K562 (cell line): ENCODE measurements around the gene COG2. TPM values are rescaled to one million over a fixed set of nuclear protein-coding genes. Genes with fewer than 3 reads are reported as not detected.

Experiments used
- ATAC-seq: fragments of 200-7000 bp; cut with Tn5 transposase; 3 replicates; pipeline ENCODE4 v1.9.1; 2020; ENCODE audit warnings: moderate library complexity
- BruUV-seq: library from RNA; stranded (reverse); fragments of 400-500 nt; replicated peaks from 2 replicates; lab custom pipeline; 2021; lab: Mats Ljungman, UMichigan
- CTCF ChIA-PET: fragments of 300-600 bp; formaldehyde crosslinking; extraction: SDS; loops from one replicate; lab custom pipeline; 2021; ENCODE audit warnings: low intra/inter-chr PET ratio; lab: Yijun Ruan, JAX
- POLR2A ChIA-PET: fragments of 300-600, 350-650 bp; sonication (Branson Sonifier 250); formaldehyde crosslinking; extraction: SDS; loops from one replicate; lab custom pipeline; 2021; ENCODE audit warnings: antibody characterized with exemption, inconsistent platforms; lab: Yijun Ruan, JAX
- DNase-seq, 4 experiments: peaks; one replicate each; pipeline versions ENCODE4 v3.0.0 to v3.0.0-alpha.2; 2011 to 2018; ENCODE audit warnings: low spot score in 3 of 4, mixed read lengths in 3 of 4; ENCODE audit errors: extremely low read depth in 1 of 4
- FAIRE-seq: peaks from 2 replicates; lab custom pipeline; 2011; peaks lifted over from hg19 to GRCh38; lab: Jason Lieb, UNC
- H2AFZ ChIP-seq: 2 replicates; pipeline ENCODE4 v1.6.0; 2011; ENCODE audit warnings: low read depth, low read length, control low read depth, inconsistent platforms
- H3K27ac ChIP-seq: fragments of 200-600 bp; 3 replicates; pipeline ENCODE4 v1.8.0; 2011; ENCODE audit warnings: low read depth, mild to moderate bottlenecking, control low read depth, inconsistent platforms, low read length, moderate library complexity, mixed read lengths; ENCODE audit errors: extremely low read depth
- H3K27me3 ChIP-seq, 2 experiments: fragments of 300-600 bp in 1 of 2; 2 replicates in 1 of 2; 3 replicates in 1 of 2; pipeline versions ENCODE4 v1.6.0 to v1.8.0; 2011; ENCODE audit warnings: inconsistent platforms in 2 of 2, low read length in 2 of 2, mild to moderate bottlenecking in 1 of 2, mixed read lengths in 1 of 2, moderate library complexity in 1 of 2; ENCODE audit not compliant: control insufficient read depth in 2 of 2, insufficient read depth in 2 of 2
- H3K36me3 ChIP-seq: fragments of 300-600 bp; 3 replicates; pipeline ENCODE4 v1.8.0; 2011; ENCODE audit warnings: mild to moderate bottlenecking, low read length, inconsistent platforms; ENCODE audit not compliant: control insufficient read depth, insufficient read depth
- H3K4me1 ChIP-seq, 2 experiments: fragments of 200-600 bp in 1 of 2; replicated peaks in 1 of 2; 2 replicates in 1 of 2; 3 replicates in 1 of 2; pipeline versions ENCODE4 v1.5.1 to v1.8.0; 2011; ENCODE audit warnings: inconsistent platforms in 2 of 2, low read length in 2 of 2, mild to moderate bottlenecking in 1 of 2, mixed read lengths in 1 of 2, moderate library complexity in 1 of 2; ENCODE audit not compliant: control insufficient read depth in 2 of 2, insufficient read depth in 2 of 2
- H3K4me2 ChIP-seq: 2 replicates; pipeline ENCODE4 v1.6.1; 2011; ENCODE audit warnings: low read length, control low read depth, inconsistent platforms, mixed read lengths; ENCODE audit not compliant: insufficient read depth
- H3K4me3 ChIP-seq: fragments of 200-600 bp; sonication (generic), shearing (Covaris generic); 2 replicates; pipeline ENCODE4 v1.5.1; 2016; ENCODE audit warnings: control low read depth, inconsistent platforms
- H3K79me2 ChIP-seq: fragments of 200-600 bp; 3 replicates; pipeline ENCODE4 v1.8.0; 2011; ENCODE audit warnings: low read length, inconsistent platforms; ENCODE audit not compliant: control insufficient read depth, insufficient read depth
- H3K9ac ChIP-seq, 2 experiments: 2 replicates each; pipeline versions ENCODE4 v1.6.0 to v1.6.1; 2011; ENCODE audit warnings: low read depth in 2 of 2, low read length in 2 of 2, control low read depth in 1 of 2, inconsistent platforms in 1 of 2, mild to moderate bottlenecking in 1 of 2, mixed read lengths in 1 of 2; ENCODE audit not compliant: insufficient read depth in 1 of 2
- H3K9me1 ChIP-seq: one replicate; pipeline ENCODE4 v1.6.0; 2011; ENCODE audit warnings: inconsistent platforms, mild to moderate bottlenecking, low read length, moderate library complexity; ENCODE audit not compliant: control insufficient read depth, insufficient read depth
- H3K9me3 ChIP-seq: replicated peaks from 2 replicates; pipeline ENCODE4 v1.5.1; 2011; ENCODE audit warnings: low read depth, low read length, inconsistent platforms; ENCODE audit not compliant: control insufficient read depth, insufficient read depth
- H4K20me1 ChIP-seq: replicated peaks from 2 replicates; pipeline ENCODE4 v1.6.1; 2011; ENCODE audit warnings: low read length, inconsistent platforms, mixed read lengths; ENCODE audit not compliant: control insufficient read depth, insufficient read depth
- AFF1 ChIP-seq, 2 experiments: fragments of 450-650 bp; IDR thresholded peaks; 2 replicates each; pipeline ENCODE4 v1.6.1; 2018; ENCODE audit warnings: mild to moderate bottlenecking in 2 of 2, low read depth in 1 of 2; ENCODE audit not compliant: partially characterized antibody in 2 of 2
- ID3 ChIP-seq, 2 experiments: fragments of 250-450 bp in 1 of 2; fragments of 450-650 bp in 1 of 2; sonication (Bioruptor Pico) in 1 of 2; IDR thresholded peaks; 2 replicates each; pipeline versions ENCODE4 v1.6.1 to v1.8.0; 2016 to 2021; ENCODE audit warnings: mild to moderate bottlenecking in 2 of 2, moderate library complexity in 2 of 2, missing compliant biosample characterization in 1 of 2, missing genetic modification characterization in 1 of 2
- JUNB ChIP-seq: fragments of 450-650 bp; formaldehyde crosslinking; conservative IDR thresholded peaks from 2 replicates; pipeline ENCODE4 v1.4.0; 2020; ENCODE audit warnings: mild to moderate bottlenecking
- MEF2D ChIP-seq: conservative IDR thresholded peaks from 2 replicates; pipeline ENCODE4 v1.6.1; 2016; ENCODE audit warnings: low read depth, missing genetic modification characterization, missing compliant biosample characterization
- NFXL1 ChIP-seq: fragments of 450-650 bp; formaldehyde crosslinking; IDR thresholded peaks from 2 replicates; pipeline ENCODE4 v1.4.0; 2021; ENCODE audit warnings: mild to moderate bottlenecking
- ZNF316 ChIP-seq: fragments of 450-650 bp; IDR thresholded peaks from 2 replicates; pipeline ENCODE4 v1.6.1; 2016
- ZNF407 ChIP-seq: fragments of 450-650 bp; IDR thresholded peaks from 2 replicates; pipeline ENCODE4 v1.6.1; 2016; ENCODE audit warnings: low read depth
- WGBS: fragments of 100-300 bp; shearing (Covaris generic); methylation state at CpG from one replicate; pipeline ENCODE4 v1.1.6; 2016; ENCODE audit warnings: low coverage, mixed read lengths; ENCODE audit not compliant: insufficient coverage; ENCODE audit errors: missing lambda C conversion rate; 5-methylcytosine and 5-hydroxymethylcytosine counted together
- in situ Hi-C: fragments of 300-500 bp; cut with MboI; formaldehyde crosslinking; loops from 4 replicates; pipeline ENCODE4 v1.15.0; 2018; ENCODE audit warnings: inconsistent platforms, mixed read lengths
- intact Hi-C: fragments of 100-400 bp; cut with micrococcal nuclease; formaldehyde crosslinking; loops from 2 replicates; pipeline ENCODE4 v1.14.2; 2022
- polyA plus RNA-seq, 8 experiments: library from polyadenylated mRNA; depleted of rRNA in 4 of 8; stranded (reverse) in 5 of 8; unstranded in 3 of 8; fragments of >200 nt; fragmentation: Nextera tagmentation in 2 of 8; fragmentation: Illumina TruSeq in 1 of 8; extraction: Ambion mirVana in 2 of 8; extraction: Trizol in 1 of 8; gene quantifications; 2 replicates each; pipeline versions ENCODE4 v1.2.1 to v1.2.3, GENCODE V29; 2011 to 2014; ENCODE audit warnings: inconsistent platforms in 1 of 8, missing spikeins in 1 of 8
- total RNA-seq, 7 experiments: library from RNA; depleted of rRNA in 6 of 7; stranded (reverse); fragments of >200 nt in 6 of 7; fragmentation: Illumina TruSeq in 2 of 7; extraction: Trizol in 2 of 7; gene quantifications; 2 replicates each; pipeline versions ENCODE4 v1.2.1 to v1.2.3, GENCODE V29; 2011 to 2021; ENCODE audit warnings: low replicate concordance in 1 of 7

Gene COG2
- total and polyA plus RNA-seq, 9 of the 15 experiments (the other 6 are each of a cell fraction or from before 2014, with no cell fraction given), result 22.0 to 51.7 (median 33.3) TPM

GRCh38 chr1:230641346-230641745, 935 bp upstream of the COG2 start:
- BruUV-seq, result no TSS peak
- Histone ChIP-seq H3K79me2 (peaks cover 39% of the 10 kb centered on the region), H3K4me3 (no peak overlapping the region), H3K27me3 (peaks cover 4 to 20% of the 10 kb centered on the region in 2 experiments), H3K9ac (no peak overlapping the region), H2AFZ (peak overlapping the region; percentile 96), H3K27ac (no peak overlapping the region), H4K20me1 (peaks cover 18% of the 10 kb centered on the region), H3K4me2 (peak overlapping the region; percentile 99), H3K4me1 (peaks cover 9 to 25% of the 10 kb centered on the region in 2 experiments; a peak in 4 of 5 replicates), H3K9me3 (no peaks in the 10 kb centered on the region), H3K9me1 (no peaks in the 10 kb centered on the region), H3K36me3 (peaks cover under 1% of the 10 kb centered on the region; the same call in 2 of the 3 replicates)
- DNase-seq (peak in 2 of 4 experiments; percentile 17), ATAC-seq (no peak), FAIRE-seq (peak; percentile 62)
- in situ Hi-C loops, result no loop called here
- ChIA-PET POLR2A (interaction anchor here (0.9 kb wide), 1 partner anchor 11 kb away, joined by 3 read pairs; no protein-coding TSS in a partner anchor), CTCF (no interaction called here)
- 18% methylated on average over 6 of the region's 6 CpGs for WGBS
- intact Hi-C loops, result loop anchor here (10.0 kb wide), 1 partner anchor 223 kb away; the partner anchor contains the start of gene C1orf198
- TF ChIP-seq NFXL1 (CRISPR knock-in tag), result no peak
- TF ChIP-seq AFF1 (IDR thresholded peaks at IDR 0.05; ENCODE audit: low read depth in 1 of 2, partially characterized antibody in 2 of 2), result no peak
- TF ChIP-seq JUNB (CRISPR knock-in tag), result no peak
- peak; percentile 14; the same call in 1 of the 2 replicates for TF ChIP-seq ZNF407
- TF ChIP-seq MEF2D (tag), result no peak
- TF ChIP-seq ZNF316, result 0 out of 2 replicates have a peak, but pooled peaks have one; percentile 4
- no peak for TF ChIP-seq ID3 (CRISPR knock-in tag; IDR thresholded peaks at IDR 0.05)
- no peak for TF ChIP-seq ID3 (tag; IDR thresholded peaks at IDR 0.05)
